OCI-LY1 (cell line): ENCODE data around the gene RCC1.

ENCODE experiments used
- CTCF ChIP-seq: fragments of 200-600 bp; sonication (generic), shearing (Covaris generic); IDR thresholded peaks from 2 replicates; pipeline ENCODE4 v1.5.1; 2017; ENCODE audit warnings: mild to moderate bottlenecking, antibody characterized with exemption, low read length, moderate library complexity, mixed read lengths
- EZH2 ChIP-seq: fragments of 200-600 bp; sonication (generic), shearing (Covaris generic); IDR thresholded peaks from 2 replicates; pipeline ENCODE4 v1.8.0; 2017; ENCODE audit warnings: borderline replicate concordance, mixed run types, mild to moderate bottlenecking, antibody characterized with exemption, low read length, moderate library complexity, mixed read lengths

GRCh38 chr1:28501925-28502324 is 3.9 kb upstream of the RCC1 start:
- no peak for TF ChIP-seq CTCF
- no peak for TF ChIP-seq EZH2
